Nephron (organoid): Measurements from ENCODE around the gene FAM234A.

ENCODE experiments used
- H3K27ac Mint-ChIP-seq, 3 experiments: 2 replicates each; pipeline ENCODE4 v1.8.0; 2020; ENCODE audit warnings: mixed read lengths in 3 of 3, mild to moderate bottlenecking in 2 of 3, moderate library complexity in 1 of 3
- H3K27me3 Mint-ChIP-seq: 2 replicates; pipeline ENCODE4 v1.8.0; 2021; ENCODE audit warnings: low read depth, mild to moderate bottlenecking, moderate library complexity, mixed read lengths
- H3K36me3 Mint-ChIP-seq: 2 replicates; pipeline ENCODE4 v1.8.0; 2020; ENCODE audit warnings: low read depth, mixed read lengths
- H3K4me1 Mint-ChIP-seq: 2 replicates; pipeline ENCODE4 v1.8.0; 2020; ENCODE audit warnings: mixed read lengths
- H3K4me3 Mint-ChIP-seq, 3 experiments: 2 replicates each; pipeline ENCODE4 v1.8.0; 2020; ENCODE audit warnings: mild to moderate bottlenecking in 3 of 3, mixed read lengths in 3 of 3, moderate library complexity in 2 of 3
- H3K9me3 Mint-ChIP-seq: 2 replicates; pipeline ENCODE4 v1.8.0; 2020; ENCODE audit warnings: mixed read lengths
- CTCF ChIP-seq, 3 experiments: fragments of 200-600 bp; sonication (generic); IDR thresholded peaks; one replicate each; pipeline ENCODE4 v1.5.0; 2021; ENCODE audit warnings: antibody characterized with exemption in 3 of 3; ENCODE audit not compliant: unreplicated experiment in 3 of 3

Gene FAM234A

GRCh38 chr16:259814-260253, 25.2 kb downstream of the FAM234A start:
- Mint-ChIP-seq H3K4me3 (no peak overlapping the region), H3K27ac (no peak overlapping the region), H3K4me1 (no peaks in the 10 kb centered on the region), H3K9me3 (peaks cover 4% of the 10 kb centered on the region), H3K27me3 (no peaks in the 10 kb centered on the region), H3K36me3 (peaks cover 51% of the 10 kb centered on the region)
- no peak for TF ChIP-seq CTCF (IDR thresholded peaks at IDR 0.05; ENCODE audit: unreplicated experiment in 3 of 3)

GRCh38 chr16:260326-260725, 25.7 kb downstream of the FAM234A start:
- Mint-ChIP-seq H3K4me1 (peaks cover under 1% of the 10 kb centered on the region), H3K27me3 (no peaks in the 10 kb centered on the region), H3K9me3 (peaks cover 4% of the 10 kb centered on the region), H3K27ac (no peak overlapping the region), H3K36me3 (peaks cover 46% of the 10 kb centered on the region), H3K4me3 (no peak overlapping the region)
- TF ChIP-seq CTCF (IDR thresholded peaks at IDR 0.05; ENCODE audit: unreplicated experiment in 3 of 3): no peak

GRCh38 chr16:261031-261691, 26.5 kb downstream of the FAM234A start:
- no peak overlapping the region for H3K27ac Mint-ChIP-seq
- H3K27me3 Mint-ChIP-seq: no peaks in the 10 kb centered on the region
- peaks cover 38% of the 10 kb centered on the region for H3K36me3 Mint-ChIP-seq
- H3K4me1 Mint-ChIP-seq: peaks cover 9% of the 10 kb centered on the region
- TF ChIP-seq CTCF (IDR thresholded peaks at IDR 0.05; ENCODE audit: unreplicated experiment in 3 of 3): no peak
- H3K9me3 Mint-ChIP-seq: peaks cover under 1% of the 10 kb centered on the region
- no peak overlapping the region for H3K4me3 Mint-ChIP-seq

GRCh38 chr16:262121-262745, 27.6 kb downstream of the FAM234A start:
- Mint-ChIP-seq H3K36me3 (peaks cover 30% of the 10 kb centered on the region), H3K27me3 (no peaks in the 10 kb centered on the region), H3K27ac (no peak overlapping the region), H3K4me3 (no peak overlapping the region), H3K9me3 (no peaks in the 10 kb centered on the region), H3K4me1 (peaks cover 9% of the 10 kb centered on the region)
- no peak for TF ChIP-seq CTCF (IDR thresholded peaks at IDR 0.05; ENCODE audit: unreplicated experiment in 3 of 3)

GRCh38 chr16:263182-263774, 28.7 kb downstream of the FAM234A start:
- Mint-ChIP-seq H3K4me3 (no peak overlapping the region), H3K36me3 (peaks cover 22% of the 10 kb centered on the region), H3K9me3 (no peaks in the 10 kb centered on the region), H3K27ac (no peak overlapping the region), H3K4me1 (peaks cover 9% of the 10 kb centered on the region), H3K27me3 (no peaks in the 10 kb centered on the region)
- no peak for TF ChIP-seq CTCF (IDR thresholded peaks at IDR 0.05; ENCODE audit: unreplicated experiment in 3 of 3)
